Measurements from ENCODE around the gene RNASE12.

DNA sequence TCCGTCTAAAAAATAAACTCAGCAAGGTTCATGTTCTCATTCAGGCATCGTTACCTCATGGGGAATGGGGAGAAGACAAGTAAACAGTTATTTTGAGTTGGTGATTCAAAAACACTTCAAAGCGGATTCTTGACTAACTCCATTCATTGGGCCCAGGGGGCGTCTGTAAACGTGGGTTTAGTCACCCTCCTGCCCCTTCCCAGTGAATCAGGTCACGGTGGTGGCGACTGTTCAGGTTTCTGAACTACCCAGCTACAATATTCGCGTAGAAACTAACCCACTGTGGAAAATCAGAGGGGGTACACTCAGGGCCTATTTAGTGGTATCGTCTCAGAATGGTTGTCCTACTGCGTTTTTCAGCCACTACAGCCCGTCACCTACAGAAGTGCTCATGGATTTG, 35.1 kb upstream of the RNASE12 start:
- TF ChIP-seq YY1 (IDR thresholded peaks at IDR 0.05; ENCODE audit: insufficient read depth, insufficient read length) (no peak), ZNF274 (IDR thresholded peaks at IDR 0.05; ENCODE audit: low read depth, low read length) (no peak)
